HUES48 (cell line): ENCODE results near the gene NKIRAS1.
"Not testable (repeated sequence)": the region's sequence is repeated elsewhere in the genome, so short reads cannot be mapped to it uniquely, and the experiment has no call there.

Experiments
- H3K27ac ChIP-seq: one replicate; pipeline ENCODE4 v1.7.0; 2013; ENCODE audit warnings: low read depth, low read length, inconsistent platforms
- H3K27me3 ChIP-seq: 2 replicates; pipeline ENCODE4 v1.6.1; 2013; ENCODE audit warnings: mild to moderate bottlenecking, low read length; ENCODE audit not compliant: control insufficient read depth, insufficient read depth
- H3K36me3 ChIP-seq: 2 replicates; pipeline ENCODE4 v1.6.1; 2013; ENCODE audit warnings: low read length; ENCODE audit not compliant: control insufficient read depth, insufficient read depth
- H3K4me1 ChIP-seq: 2 replicates; pipeline ENCODE4 v1.6.1; 2013; ENCODE audit warnings: mild to moderate bottlenecking, low read length; ENCODE audit not compliant: control insufficient read depth, insufficient read depth
- H3K4me3 ChIP-seq: 2 replicates; pipeline ENCODE4 v1.5.1; 2013; ENCODE audit warnings: mild to moderate bottlenecking, low read depth, low read length
- H3K9ac ChIP-seq: 2 replicates; pipeline ENCODE4 v1.6.1; 2013; ENCODE audit warnings: mild to moderate bottlenecking, low read depth, low read length, moderate library complexity
- H3K9me3 ChIP-seq: 2 replicates; pipeline ENCODE4 v1.6.1; 2013; ENCODE audit warnings: low read length; ENCODE audit not compliant: control insufficient read depth, insufficient read depth

NKIRAS1 gene

DNA sequence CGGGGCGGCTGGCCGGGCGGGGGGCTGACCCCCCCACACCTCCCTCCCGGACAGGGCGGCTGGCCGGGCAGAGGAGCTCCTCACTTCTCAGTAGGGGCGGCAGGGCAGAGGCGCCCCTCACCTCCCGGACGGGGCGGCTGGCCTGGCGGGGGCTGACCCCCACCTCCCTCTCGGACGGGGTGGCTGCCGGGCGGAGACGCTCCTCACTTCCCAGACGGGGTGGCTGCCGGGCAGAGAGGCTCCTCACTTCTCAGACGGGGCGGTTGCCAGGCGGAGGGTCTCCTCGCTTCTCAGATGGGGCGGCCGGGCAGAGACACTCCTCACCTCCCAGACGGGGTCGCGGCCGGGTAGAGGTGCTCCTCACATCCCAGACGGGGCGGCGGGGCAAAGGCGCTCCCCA lies 45.4 kb downstream of the NKIRAS1 start:
- H3K9ac ChIP-seq, H3K36me3 ChIP-seq, H3K27me3 ChIP-seq, H3K9me3 ChIP-seq, H3K4me1 ChIP-seq, H3K4me3 ChIP-seq, H3K27ac ChIP-seq: not testable (repeated sequence)

DNA sequence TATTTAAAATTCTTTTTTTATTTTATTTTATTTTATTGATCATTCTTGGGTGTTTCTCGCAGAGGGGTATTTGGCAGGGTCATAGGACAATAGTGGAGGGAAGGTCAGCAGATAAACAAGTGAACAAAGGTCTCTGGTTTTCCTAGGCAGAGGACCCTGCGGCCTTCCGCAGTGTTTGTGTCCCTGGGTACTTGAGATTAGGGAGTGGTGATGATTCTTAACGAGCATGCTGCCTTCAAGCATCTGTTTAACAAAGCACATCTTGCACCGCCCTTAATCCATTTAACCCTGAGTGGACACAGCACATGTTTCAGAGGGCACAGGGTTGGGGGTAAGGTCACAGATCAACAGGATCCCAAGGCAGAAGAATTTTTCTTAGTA lies 46.1 kb downstream of the NKIRAS1 start:
- not testable (repeated sequence) for H3K36me3 ChIP-seq, H3K4me3 ChIP-seq
- H3K4me1 ChIP-seq, result peaks cover 12% of the 10 kb centered on the region

DNA sequence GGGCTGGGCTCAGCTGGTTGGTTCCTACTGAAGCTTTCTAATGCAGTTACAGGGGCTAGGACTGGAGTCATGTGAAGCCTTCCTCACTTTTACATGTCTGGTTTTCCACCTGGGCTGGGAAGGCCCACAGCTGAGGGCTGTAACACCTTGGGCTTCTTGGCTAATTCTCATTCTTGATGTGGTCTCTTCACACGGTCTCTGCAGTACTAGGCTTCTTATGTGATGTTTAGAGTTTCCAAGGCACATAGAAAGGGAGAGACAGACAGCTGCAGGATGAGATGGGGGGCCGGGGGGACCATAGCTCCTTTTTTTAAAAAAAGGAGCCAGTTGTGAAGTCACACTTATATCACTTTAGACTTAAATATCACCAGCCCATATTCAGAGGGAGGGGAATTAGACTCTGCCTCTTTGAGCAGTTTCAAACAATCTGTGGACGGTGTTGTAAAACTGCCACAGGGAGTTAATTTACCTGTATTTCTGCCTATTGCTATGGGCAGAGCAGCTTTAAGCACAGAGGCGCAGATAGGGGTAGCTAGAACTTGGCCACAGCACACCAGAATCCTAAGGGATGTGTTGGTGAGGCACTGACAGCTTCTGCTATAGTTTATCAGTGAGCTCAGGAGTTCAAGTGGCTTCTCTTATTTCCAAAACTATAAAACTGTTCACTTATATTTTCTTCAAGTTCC lies 46.7 kb downstream of the NKIRAS1 start:
- no peaks in the 10 kb centered on the region for H3K36me3 ChIP-seq
- peaks cover 16% of the 10 kb centered on the region for H3K4me1 ChIP-seq
- peak overlapping the region; percentile 28 for H3K27ac ChIP-seq
- peaks cover 5% of the 10 kb centered on the region; the same call in 1 of the 2 replicates for H3K9me3 ChIP-seq
- H3K9ac ChIP-seq, result no peak overlapping the region
- no peak overlapping the region for H3K4me3 ChIP-seq
- no peaks in the 10 kb centered on the region for H3K27me3 ChIP-seq

More for the DNA sequence above, 46.1 kb downstream of the NKIRAS1 start:
- not testable (repeated sequence) for H3K27me3 ChIP-seq, H3K27ac ChIP-seq, H3K9me3 ChIP-seq, H3K9ac ChIP-seq

DNA sequence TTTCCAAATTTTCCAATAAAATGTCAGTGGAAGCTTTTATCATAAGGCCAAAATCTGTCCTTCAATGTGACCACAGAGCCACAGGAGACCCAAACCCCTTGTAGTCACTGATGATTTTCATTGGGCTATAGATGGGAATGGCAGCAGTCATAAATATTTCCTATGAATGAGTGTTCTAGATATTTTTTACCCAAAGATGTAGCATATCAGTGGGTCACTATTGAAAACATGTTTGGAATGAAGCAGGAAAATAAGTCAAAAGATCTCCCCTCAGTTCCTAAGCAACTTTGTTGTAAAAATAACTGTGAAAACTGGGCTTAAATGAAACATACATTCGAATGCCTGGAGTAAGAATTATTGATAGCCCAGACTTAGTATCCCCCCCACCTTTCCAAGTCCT lies 49.0 kb downstream of the NKIRAS1 start:
- no peak overlapping the region for H3K27ac ChIP-seq
- H3K36me3 ChIP-seq, result no peaks in the 10 kb centered on the region; the same call in 1 of the 2 replicates
- H3K4me1 ChIP-seq, result peaks cover 19% of the 10 kb centered on the region
- H3K9me3 ChIP-seq, result peaks cover 5% of the 10 kb centered on the region; the same call in 1 of the 2 replicates
- no peak overlapping the region for H3K4me3 ChIP-seq
- no peak overlapping the region for H3K9ac ChIP-seq
- no peaks in the 10 kb centered on the region for H3K27me3 ChIP-seq

DNA sequence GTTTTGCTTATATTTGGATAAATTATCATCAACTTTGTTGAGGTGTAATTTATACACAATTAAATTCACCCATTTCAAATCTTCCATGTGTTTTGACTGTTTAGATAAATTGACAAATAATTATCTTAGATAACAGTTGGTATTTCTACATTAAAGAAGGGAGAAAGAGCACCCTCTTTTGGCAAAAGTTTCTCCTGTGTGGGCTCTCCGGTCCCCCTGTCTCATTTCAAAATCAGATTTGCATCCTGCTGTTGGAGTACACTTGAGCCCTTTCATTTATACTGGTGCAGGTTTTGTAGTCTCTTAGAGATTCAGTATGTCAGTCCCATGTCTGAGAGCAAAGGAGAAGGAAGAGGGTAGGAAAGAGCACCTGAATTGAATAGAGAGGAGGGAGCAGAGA lies 49.4 kb downstream of the NKIRAS1 start:
- peaks cover 19% of the 10 kb centered on the region for H3K4me1 ChIP-seq
- no peaks in the 10 kb centered on the region; the same call in 1 of the 2 replicates for H3K36me3 ChIP-seq
- no peak overlapping the region for H3K9ac ChIP-seq
- H3K4me3 ChIP-seq, result no peak overlapping the region
- H3K27me3 ChIP-seq, result no peaks in the 10 kb centered on the region
- no peak overlapping the region for H3K27ac ChIP-seq
- peaks cover 5% of the 10 kb centered on the region; the same call in 1 of the 2 replicates for H3K9me3 ChIP-seq

DNA sequence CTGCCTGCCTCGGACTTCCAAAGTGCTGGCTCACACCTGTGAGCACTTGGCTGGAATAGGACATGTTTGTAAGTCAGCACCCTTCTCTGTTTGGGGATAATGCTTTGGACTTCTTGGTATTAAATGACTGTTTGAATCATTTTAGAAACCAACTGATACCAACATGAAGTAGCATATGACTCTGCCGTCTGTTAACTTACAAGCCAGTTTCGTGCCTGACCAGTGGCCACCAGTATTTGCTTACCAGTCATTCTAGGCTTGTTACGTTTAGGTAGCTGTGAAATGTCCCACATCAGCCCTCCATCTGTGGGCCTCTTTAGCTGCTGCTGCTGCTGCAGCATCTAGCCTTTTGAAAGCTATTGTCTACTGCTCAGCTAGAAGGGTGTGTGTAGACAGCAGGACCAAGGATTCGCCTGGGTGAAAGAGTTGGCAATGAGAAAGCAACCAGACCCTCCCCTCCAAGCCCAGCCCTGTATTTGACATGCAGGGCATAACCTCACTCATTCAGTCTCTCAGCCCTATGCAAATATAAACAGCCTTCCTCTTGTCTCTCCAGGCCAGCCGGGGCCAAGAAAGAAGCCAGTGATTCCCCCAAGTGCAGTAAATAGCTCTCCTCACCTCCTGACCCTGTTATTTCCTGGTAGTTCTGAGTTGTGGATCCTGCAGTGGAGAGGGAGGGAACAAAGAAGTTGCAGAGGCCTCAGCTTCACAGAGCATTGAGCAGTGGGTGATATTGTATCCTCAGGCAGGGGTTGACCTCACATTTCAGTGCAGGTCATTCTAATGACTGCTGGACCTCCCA lies 51.0 kb downstream of the NKIRAS1 start:
- no peak overlapping the region for H3K9ac ChIP-seq
- H3K4me1 ChIP-seq, result peaks cover 19% of the 10 kb centered on the region
- H3K27me3 ChIP-seq, result no peaks in the 10 kb centered on the region
- peak overlapping the region; percentile 78 for H3K27ac ChIP-seq
- peaks cover 5% of the 10 kb centered on the region; the same call in 1 of the 2 replicates for H3K9me3 ChIP-seq
- H3K4me3 ChIP-seq, result no peak overlapping the region
- H3K36me3 ChIP-seq, result peaks cover 4% of the 10 kb centered on the region

DNA sequence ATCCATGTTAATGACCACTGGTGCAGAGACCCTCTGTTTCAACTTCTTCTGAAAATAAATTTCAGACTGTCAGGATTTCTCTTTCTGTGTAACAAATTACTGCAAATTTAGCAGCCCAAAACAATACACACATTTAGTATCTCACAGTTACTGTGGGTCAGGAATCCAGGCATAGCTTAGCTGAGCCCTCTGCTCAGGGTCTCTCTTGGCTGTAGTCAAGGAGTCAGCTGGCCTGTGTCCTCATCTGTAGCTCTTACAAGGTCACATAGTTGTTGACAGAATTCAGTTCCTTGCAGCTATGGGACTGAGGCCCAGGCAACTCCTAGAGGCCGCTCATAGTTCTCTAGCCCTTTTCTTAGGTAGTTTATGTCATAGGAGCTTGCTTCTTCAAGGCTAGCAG lies 51.9 kb downstream of the NKIRAS1 start:
- Histone ChIP-seq H3K4me3 (no peak overlapping the region), H3K27ac (peak overlapping the region; percentile 78), H3K9ac (no peak overlapping the region), H3K9me3 (peaks cover under 1% of the 10 kb centered on the region; the same call in 1 of the 2 replicates), H3K27me3 (no peaks in the 10 kb centered on the region), H3K4me1 (peaks cover 19% of the 10 kb centered on the region), H3K36me3 (peaks cover 4% of the 10 kb centered on the region)

DNA sequence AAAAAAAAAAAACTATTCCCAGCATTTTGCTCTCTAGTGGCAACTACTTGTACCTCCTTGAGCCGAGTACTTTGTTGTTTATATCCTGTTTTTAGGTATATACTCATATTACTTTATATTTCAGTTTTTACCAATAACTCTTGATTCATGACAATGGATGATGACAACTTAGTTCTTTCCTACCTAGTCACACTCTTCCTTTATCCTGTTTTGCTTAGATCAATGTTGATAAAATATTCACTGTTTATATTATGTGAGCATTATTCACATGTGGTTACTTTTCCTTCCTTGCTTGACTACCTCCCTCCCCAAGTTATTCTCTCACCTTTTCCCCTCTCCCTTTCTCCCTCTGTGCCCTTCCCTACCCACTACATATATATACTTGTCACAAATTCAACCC lies 53.7 kb downstream of the NKIRAS1 start:
- no peak overlapping the region for H3K4me3 ChIP-seq
- no peak overlapping the region for H3K9ac ChIP-seq
- H3K27ac ChIP-seq, result no peak overlapping the region
- peaks cover 4% of the 10 kb centered on the region for H3K36me3 ChIP-seq
- H3K27me3 ChIP-seq, result no peaks in the 10 kb centered on the region
- H3K9me3 ChIP-seq, result no peaks in the 10 kb centered on the region
- H3K4me1 ChIP-seq, result peaks cover 25% of the 10 kb centered on the region

DNA sequence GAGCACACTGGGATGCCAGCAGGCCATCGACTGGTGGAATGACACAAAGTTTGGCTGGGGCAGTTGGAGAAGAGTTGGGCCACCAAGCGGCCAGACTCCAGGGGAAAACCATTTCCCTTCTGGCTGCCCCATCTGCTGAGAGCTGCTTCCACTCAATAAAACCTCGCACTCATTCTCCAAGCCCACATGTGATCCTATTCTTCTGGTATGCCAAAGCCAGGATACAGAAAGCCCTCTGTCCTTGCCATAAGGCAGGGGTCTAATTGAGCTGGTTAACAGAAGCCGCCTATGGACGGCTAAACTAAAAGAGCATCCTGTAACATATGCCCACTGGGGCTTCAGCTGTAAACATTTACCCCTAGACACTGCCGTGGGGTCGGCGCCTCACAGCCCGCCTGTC lies 55.1 kb downstream of the NKIRAS1 start:
- peaks cover 27% of the 10 kb centered on the region for H3K4me1 ChIP-seq
- H3K27me3 ChIP-seq, result no peaks in the 10 kb centered on the region

DNA sequence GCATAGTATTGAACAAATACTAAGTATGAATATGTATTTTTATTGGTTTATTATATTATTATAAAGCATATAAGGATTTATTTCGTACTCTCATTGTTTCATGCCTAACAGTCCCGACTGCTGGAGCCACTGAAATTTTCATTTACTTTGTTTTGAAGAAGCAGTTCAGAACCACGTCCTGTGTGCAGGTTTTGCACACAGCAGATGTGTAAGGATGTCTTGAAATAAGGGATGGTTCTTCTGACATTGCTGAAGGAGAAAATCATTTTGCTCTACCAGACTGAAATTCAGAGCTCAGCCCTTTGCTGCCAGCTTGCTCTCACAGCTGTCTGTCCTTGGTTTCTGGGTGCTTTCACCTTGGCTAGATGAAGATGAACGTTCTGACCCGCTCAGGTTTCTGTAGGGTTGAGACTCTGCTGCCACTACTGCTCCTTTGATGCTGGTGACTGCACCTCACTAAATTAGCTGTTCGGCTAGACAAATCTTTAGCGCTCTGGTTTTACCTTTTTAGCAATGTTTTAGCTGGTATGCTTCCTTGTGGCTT lies 56.9 kb downstream of the NKIRAS1 start:
- Histone ChIP-seq H3K27ac (no peak overlapping the region), H3K9ac (no peak overlapping the region), H3K4me3 (no peak overlapping the region), H3K36me3 (peaks cover 4% of the 10 kb centered on the region), H3K4me1 (peaks cover 15% of the 10 kb centered on the region; the same call in 1 of the 2 replicates), H3K9me3 (no peaks in the 10 kb centered on the region), H3K27me3 (no peaks in the 10 kb centered on the region)

More for the DNA sequence above, 55.1 kb downstream of the NKIRAS1 start:
- no peak overlapping the region for H3K27ac ChIP-seq
- H3K9me3 ChIP-seq, result no peaks in the 10 kb centered on the region
- no peak overlapping the region for H3K9ac ChIP-seq
- no peak overlapping the region for H3K4me3 ChIP-seq
- H3K36me3 ChIP-seq, result peaks cover 4% of the 10 kb centered on the region
